ENCODE measurements around the gene PHETA1.
"Not testable (repeated sequence)": the region's sequence is repeated elsewhere in the genome, so short reads cannot be mapped to it uniquely, and the experiment has no call there.

PHETA1 gene

GRCh38 chr12:111379942-111380554, 11.2 kb upstream of the PHETA1 start:
- H3K36me3 ChIP-seq (ENCODE audit: insufficient read depth) = no peaks in the 10 kb centered on the region
- H2AFZ ChIP-seq (ENCODE audit: low read depth) = no peak overlapping the region
- H3K27ac ChIP-seq = no peak overlapping the region
- H4K20me1 ChIP-seq (ENCODE audit: insufficient read depth) = no peaks in the 10 kb centered on the region
- no peaks in the 10 kb centered on the region for H3K79me2 ChIP-seq (ENCODE audit: insufficient read depth, low read depth)
- no peak overlapping the region for H3K4me3 ChIP-seq (IDR thresholded peaks at IDR 0.05; ENCODE audit: insufficient read depth, low read depth, low read length)
- TF ChIP-seq CTCF (conservative IDR thresholded peaks at IDR 0.05; ENCODE audit: low read depth, low read length) = no peak
- H3K4me1 ChIP-seq (ENCODE audit: low read depth, poor library complexity, severe bottlenecking) = no peaks in the 10 kb centered on the region
- no peak overlapping the region for H3K4me2 ChIP-seq
- no peaks in the 10 kb centered on the region for H3K27me3 ChIP-seq (ENCODE audit: insufficient read depth, low read depth)
- no peak overlapping the region for H3K9ac ChIP-seq

GRCh38 chr12:111377440-111377839, 8.5 kb upstream of the PHETA1 start:
- no peaks in the 10 kb centered on the region for H3K79me2 ChIP-seq (ENCODE audit: insufficient read depth, low read depth)
- no peaks in the 10 kb centered on the region for H3K27me3 ChIP-seq (ENCODE audit: insufficient read depth, low read depth)
- H3K4me2 ChIP-seq = no peak overlapping the region
- H3K27ac ChIP-seq = no peak overlapping the region
- H3K4me1 ChIP-seq (ENCODE audit: low read depth, poor library complexity, severe bottlenecking) = no peaks in the 10 kb centered on the region
- H3K9ac ChIP-seq = no peak overlapping the region
- no peak overlapping the region for H3K4me3 ChIP-seq (IDR thresholded peaks at IDR 0.05; ENCODE audit: insufficient read depth, low read depth, low read length)
- no peak overlapping the region for H2AFZ ChIP-seq (ENCODE audit: low read depth)
- no peak for TF ChIP-seq CTCF (conservative IDR thresholded peaks at IDR 0.05; ENCODE audit: low read depth, low read length)
- H3K36me3 ChIP-seq (ENCODE audit: insufficient read depth) = no peaks in the 10 kb centered on the region
- H4K20me1 ChIP-seq (ENCODE audit: insufficient read depth) = no peaks in the 10 kb centered on the region

GRCh38 chr12:111373231-111373630, 4.3 kb upstream of the PHETA1 start:
- not testable (repeated sequence) for H3K27ac ChIP-seq; H3K4me1 ChIP-seq (ENCODE audit: low read depth, poor library complexity, severe bottlenecking); H3K27me3 ChIP-seq (ENCODE audit: insufficient read depth, low read depth); H2AFZ ChIP-seq (ENCODE audit: low read depth); H4K20me1 ChIP-seq (ENCODE audit: insufficient read depth); H3K4me3 ChIP-seq (IDR thresholded peaks at IDR 0.05; ENCODE audit: insufficient read depth, low read depth, low read length); H3K36me3 ChIP-seq (ENCODE audit: insufficient read depth); H3K79me2 ChIP-seq (ENCODE audit: insufficient read depth, low read depth); H3K9ac ChIP-seq; H3K4me2 ChIP-seq

- Histone ChIP-seq H3K27ac (no peak overlapping the region), H3K4me3 (IDR thresholded peaks at IDR 0.05; ENCODE audit: insufficient read depth, low read depth, low read length) (no peak overlapping the region), H3K79me2 (ENCODE audit: insufficient read depth, low read depth) (no peaks in the 10 kb centered on the region), H3K27me3 (ENCODE audit: insufficient read depth, low read depth) (no peaks in the 10 kb centered on the region), H2AFZ (ENCODE audit: low read depth) (peak overlapping the region; percentile 53), H3K4me1 (ENCODE audit: low read depth, poor library complexity, severe bottlenecking) (peaks cover 9% of the 10 kb centered on the region), H3K4me2 (peak overlapping the region; percentile 40; the same call in 1 of the 2 replicates), H4K20me1 (ENCODE audit: insufficient read depth) (no peaks in the 10 kb centered on the region), H3K36me3 (ENCODE audit: insufficient read depth) (no peaks in the 10 kb centered on the region), H3K9ac (no peak overlapping the region; the same call in 1 of the 2 replicates)
- no peak for TF ChIP-seq CTCF (conservative IDR thresholded peaks at IDR 0.05; ENCODE audit: low read depth, low read length)
These were observed 763 bp upstream of the PHETA1 start for GRCh38 chr12:111369496-111370220.

GRCh38 chr12:111368291-111368787, 556 bp downstream of the PHETA1 start:
- H4K20me1 ChIP-seq (ENCODE audit: insufficient read depth) = no peaks in the 10 kb centered on the region
- H3K4me3 ChIP-seq (IDR thresholded peaks at IDR 0.05; ENCODE audit: insufficient read depth, low read depth, low read length) = no peak overlapping the region
- TF ChIP-seq CTCF (conservative IDR thresholded peaks at IDR 0.05; ENCODE audit: low read depth, low read length) = no peak
- peak overlapping the region; percentile 22; the same call in 1 of the 2 replicates for H3K9ac ChIP-seq
- H3K27ac ChIP-seq = no peak overlapping the region
- H3K36me3 ChIP-seq (ENCODE audit: insufficient read depth) = no peaks in the 10 kb centered on the region
- H3K4me1 ChIP-seq (ENCODE audit: low read depth, poor library complexity, severe bottlenecking) = peaks cover 9% of the 10 kb centered on the region
- no peaks in the 10 kb centered on the region for H3K27me3 ChIP-seq (ENCODE audit: insufficient read depth, low read depth)
- peak overlapping the region; percentile 53; the same call in 1 of the 2 replicates for H2AFZ ChIP-seq (ENCODE audit: low read depth)
- no peaks in the 10 kb centered on the region for H3K79me2 ChIP-seq (ENCODE audit: insufficient read depth, low read depth)
- H3K4me2 ChIP-seq = peak overlapping the region; percentile 63
